HG03575 (cell line): ENCODE results near the gene RPL18A.

ENCODE experiments used
- ATAC-seq: cut with Tn5 transposase; IDR thresholded peaks from one replicate; pipeline ENCODE4 v1.9.1; 2021; ENCODE audit not compliant: unreplicated experiment, insufficient number of reproducible peaks, low FRiP score; ENCODE audit errors: extremely low read depth

RPL18A gene

GRCh38 chr19:17859533-17860330 lies at the start of gene RPL18A:
TSS of gene RPL18A (plus strand) at chr19:17859910. CDS start at chr19:17859957, 47 bp downstream.
- peak; percentile 63 for ATAC-seq

- ATAC-seq, result no peak
Observed at GRCh38 chr19:17811103-17811502, 48.6 kb upstream of the RPL18A start.

GRCh38 chr19:17811681-17812080 lies 48.0 kb upstream of the RPL18A start:
- ATAC-seq, result no peak

GRCh38 chr19:17812099-17812498 lies 47.6 kb upstream of the RPL18A start:
- ATAC-seq, result no peak

- no peak for ATAC-seq
Observed at GRCh38 chr19:17817668-17818363, 41.9 kb upstream of the RPL18A start.

GRCh38 chr19:17821190-17821589 lies 38.5 kb upstream of the RPL18A start, which contains the start of gene INSL3:
TSS of gene INSL3 (minus strand) at chr19:17821519. CDS start at chr19:17821506, 13 bp downstream.
- ATAC-seq, result no peak

GRCh38 chr19:17824339-17824738 lies 35.4 kb upstream of the RPL18A start:
- ATAC-seq, result no peak

GRCh38 chr19:17826508-17827056 lies 33.1 kb upstream of the RPL18A start:
- ATAC-seq, result no peak

- ATAC-seq, result no peak
Observed at GRCh38 chr19:17829855-17830566, 29.7 kb upstream of the RPL18A start.

- ATAC-seq, result no peak
Observed at GRCh38 chr19:17830567-17831418, 28.9 kb upstream of the RPL18A start.

GRCh38 chr19:17831419-17831888 lies 28.3 kb upstream of the RPL18A start:
- no peak for ATAC-seq

GRCh38 chr19:17832443-17833208 lies 27.1 kb upstream of the RPL18A start:
- ATAC-seq, result no peak

- no peak for ATAC-seq
Observed at GRCh38 chr19:17834350-17835181, 25.1 kb upstream of the RPL18A start.

- ATAC-seq, result no peak
Observed at GRCh38 chr19:17835182-17836006, 24.3 kb upstream of the RPL18A start.

- no peak for ATAC-seq
Observed at GRCh38 chr19:17836530-17836929, 23.2 kb upstream of the RPL18A start.

- ATAC-seq, result no peak
Observed at GRCh38 chr19:17837972-17838371, 21.7 kb upstream of the RPL18A start.
